Natural killer cell (primary cell): Measurements from ENCODE around the gene RASSF3. TPM values are rescaled to one million over a fixed set of nuclear protein-coding genes. Genes with fewer than 3 reads are reported as not detected.

Experiments used
- ATAC-seq, 3 donors: fragments of 150-1000 bp in 2 of 3; fragments of 200-7000 bp in 1 of 3; cut with Tn5 transposase; 1 replicate in 1 of 3; 2 replicates in 2 of 3; pipeline ENCODE4 v1.10.0; 2021; ENCODE audit warnings: mild to moderate bottlenecking in 2 of 3, moderate library complexity in 2 of 3
- DNase-seq, 2 donors: peaks; one replicate each; pipeline versions ENCODE4 v3.0.0 to v3.0.0-alpha.2; 2013 to 2021; ENCODE audit warnings: mixed read lengths in 1 of 2
- H3K27ac ChIP-seq: one replicate; pipeline ENCODE4 v1.5.1; 2013; ENCODE audit warnings: mild to moderate bottlenecking, low read length
- H3K27me3 ChIP-seq: one replicate; pipeline ENCODE4 v1.6.1; 2013; ENCODE audit warnings: low read length; ENCODE audit not compliant: control insufficient read depth, insufficient read depth
- H3K36me3 ChIP-seq: one replicate; pipeline ENCODE4 v1.6.1; 2013; ENCODE audit warnings: low read length; ENCODE audit not compliant: control insufficient read depth, insufficient read depth
- H3K4me1 ChIP-seq: one replicate; pipeline ENCODE4 v1.6.1; 2013; ENCODE audit warnings: low read length; ENCODE audit not compliant: control insufficient read depth, insufficient read depth
- H3K4me3 ChIP-seq: one replicate; pipeline ENCODE4 v1.5.1; 2013; ENCODE audit warnings: low read length
- H3K9me3 ChIP-seq: one replicate; pipeline ENCODE4 v1.6.1; 2013; ENCODE audit warnings: low read length; ENCODE audit not compliant: control insufficient read depth, insufficient read depth
- H3K27ac Mint-ChIP-seq, 2 donors: one replicate each; pipeline ENCODE4 v1.8.0; 2022; ENCODE audit warnings: mild to moderate bottlenecking in 2 of 2, mixed read lengths in 2 of 2, moderate library complexity in 1 of 2
- H3K27me3 Mint-ChIP-seq, 2 donors: one replicate each; pipeline ENCODE4 v1.8.0; 2022; ENCODE audit warnings: low read depth in 2 of 2, mixed read lengths in 2 of 2
- H3K36me3 Mint-ChIP-seq: one replicate; pipeline ENCODE4 v1.8.0; 2022; ENCODE audit warnings: mixed read lengths
- H3K4me1 Mint-ChIP-seq, 2 donors: one replicate each; pipeline ENCODE4 v1.8.0; 2022; ENCODE audit warnings: mixed read lengths in 2 of 2
- H3K4me3 Mint-ChIP-seq: one replicate; pipeline ENCODE4 v1.8.0; 2022; ENCODE audit warnings: mild to moderate bottlenecking, moderate library complexity, mixed read lengths
- H3K9me3 Mint-ChIP-seq, 2 donors: one replicate each; pipeline ENCODE4 v1.8.0; 2022; ENCODE audit warnings: mixed read lengths in 2 of 2
- CTCF ChIP-seq: fragments of 200-600 bp; IDR thresholded peaks from one replicate; pipeline ENCODE4 v1.8.0; 2022; ENCODE audit warnings: antibody characterized with exemption
- WGBS: methylation state at CpG from one replicate; pipeline ENCODE4 v1.1.7; 2013; ENCODE audit warnings: missing lambda C conversion rate; ENCODE audit not compliant: insufficient coverage; 5-methylcytosine and 5-hydroxymethylcytosine counted together
- intact Hi-C: fragments of 100-400 bp; cut with micrococcal nuclease; formaldehyde crosslinking; loops from one replicate; pipeline ENCODE4 v1.14.2; 2022
- total RNA-seq, 4 donors: library from RNA; stranded (reverse); fragments of 120-200 nt in 1 of 4; gene quantifications; one replicate each; pipeline versions ENCODE4 v1.2.3 to v1.2.4, GENCODE V29; 2013 to 2022

The RASSF3 gene
- total RNA-seq, 3 donors from 2014 or later (not counting 1 experiment from before 2014, with no cell fraction given) = 63.4 to 105 (median 80.5) TPM

GRCh38 chr12:64737539-64737938 is 127.2 kb downstream of the RASSF3 start:
- intact Hi-C loops = no loop called here
- Histone ChIP-seq H3K4me1 (no peaks in the 10 kb centered on the region), H3K27me3 (no peaks in the 10 kb centered on the region), H3K36me3 (peaks cover 70% of the 10 kb centered on the region), H3K27ac (no peak overlapping the region), H3K4me3 (no peak overlapping the region), H3K9me3 (no peaks in the 10 kb centered on the region)
- ATAC-seq = no peak
- Mint-ChIP-seq H3K27me3 (no peaks in the 10 kb centered on the region), H3K9me3 (no peaks in the 10 kb centered on the region), H3K4me1 (peaks cover 0 to 7% of the 10 kb centered on the region in 2 donors), H3K4me3 (no peak overlapping the region), H3K36me3 (peaks cover 49% of the 10 kb centered on the region), H3K27ac (no peak overlapping the region)
- TF ChIP-seq CTCF = no peak
- DNase-seq = peak in 1 of 2 donors; percentile 44
- 27% methylated on average over 1 of the region's 1 CpG for WGBS

GRCh38 chr12:64739778-64740177 is 129.5 kb downstream of the RASSF3 start:
- H3K9me3 ChIP-seq = no peaks in the 10 kb centered on the region
- no peaks in the 10 kb centered on the region for H3K9me3 Mint-ChIP-seq
- ATAC-seq (no peak), DNase-seq (no peak)
- peaks cover 0 to 7% of the 10 kb centered on the region in 2 donors for H3K4me1 Mint-ChIP-seq
- no peaks in the 10 kb centered on the region for H3K27me3 ChIP-seq
- peak overlapping the region in 1 of 2 donors; percentile 29 for H3K27ac Mint-ChIP-seq
- intact Hi-C loops = no loop called here
- no peaks in the 10 kb centered on the region for H3K27me3 Mint-ChIP-seq
- H3K4me1 ChIP-seq = no peaks in the 10 kb centered on the region
- H3K4me3 Mint-ChIP-seq = no peak overlapping the region
- peaks cover 49% of the 10 kb centered on the region for H3K36me3 Mint-ChIP-seq
- H3K36me3 ChIP-seq = peaks cover 79% of the 10 kb centered on the region
- 96% methylated on average over 2 of the region's 2 CpGs for WGBS
- TF ChIP-seq CTCF = no peak
- H3K4me3 ChIP-seq = no peak overlapping the region
- H3K27ac ChIP-seq = no peak overlapping the region

GRCh38 chr12:64740646-64741045 is 130.4 kb downstream of the RASSF3 start:
- ATAC-seq (no peak), DNase-seq (no peak)
- Mint-ChIP-seq H3K27me3 (no peaks in the 10 kb centered on the region), H3K4me3 (no peak overlapping the region), H3K27ac (no peak overlapping the region), H3K36me3 (peaks cover 49% of the 10 kb centered on the region), H3K4me1 (peaks cover 0 to 7% of the 10 kb centered on the region in 2 donors), H3K9me3 (no peaks in the 10 kb centered on the region)
- H3K27ac ChIP-seq = no peak overlapping the region
- peaks cover 79% of the 10 kb centered on the region for H3K36me3 ChIP-seq
- H3K4me1 ChIP-seq = no peaks in the 10 kb centered on the region
- no peak overlapping the region for H3K4me3 ChIP-seq
- H3K9me3 ChIP-seq = no peaks in the 10 kb centered on the region
- TF ChIP-seq CTCF = no peak
- intact Hi-C loops = no loop called here
- WGBS = 80% methylated on average over 2 of the region's 2 CpGs
- no peaks in the 10 kb centered on the region for H3K27me3 ChIP-seq

- H3K9me3 Mint-ChIP-seq = no peaks in the 10 kb centered on the region
- H3K36me3 Mint-ChIP-seq = peaks cover 43% of the 10 kb centered on the region
- no peak for DNase-seq
- no peaks in the 10 kb centered on the region for H3K27me3 ChIP-seq
- no peak overlapping the region for H3K4me3 ChIP-seq
- WGBS = 100% methylated on average over 1 of the region's 3 CpGs
- no peaks in the 10 kb centered on the region for H3K27me3 Mint-ChIP-seq
- H3K9me3 ChIP-seq = no peaks in the 10 kb centered on the region
- H3K4me1 Mint-ChIP-seq = peaks cover 0 to 4% of the 10 kb centered on the region in 2 donors
- no peak for ATAC-seq
- H3K27ac Mint-ChIP-seq = no peak overlapping the region
- intact Hi-C loops = no loop called here
- H3K4me1 ChIP-seq = no peaks in the 10 kb centered on the region
- peaks cover 75% of the 10 kb centered on the region for H3K36me3 ChIP-seq
- no peak overlapping the region for H3K4me3 Mint-ChIP-seq
- no peak overlapping the region for H3K27ac ChIP-seq
- no peak for TF ChIP-seq CTCF
Measured at GRCh38 chr12:64742416-64742815, 132.1 kb downstream of the RASSF3 start.
